GM12878 (cell line): ENCODE results near the gene NUMBL. TPM values are rescaled to one million over a fixed set of nuclear protein-coding genes. Genes with fewer than 3 reads are reported as not detected.
A peak's percentile ranks its signal among the peaks of the same experiment; 100 is the strongest.

Experiments used
- ATAC-seq: fragments of 200-7000 bp; cut with Tn5 transposase; 3 replicates; pipeline ENCODE4 v1.9.1; 2020; ENCODE audit warnings: mild to moderate bottlenecking, moderate library complexity
- BruUV-seq: library from RNA; stranded (reverse); fragments of 400-500 nt; replicated peaks from 2 replicates; lab custom pipeline; 2021; lab: Mats Ljungman, UMichigan
- CTCF ChIA-PET: fragments of 300-600 bp; sonication (Branson Sonifier 250); formaldehyde crosslinking; extraction: SDS; loops from one replicate; lab custom pipeline; 2021; ENCODE audit warnings: inconsistent platforms; lab: Yijun Ruan, JAX
- POLR2A ChIA-PET: fragments of 350-600 bp; formaldehyde crosslinking; extraction: SDS; loops from one replicate; lab custom pipeline; 2021; ENCODE audit warnings: inconsistent platforms; lab: Charles Lee
- RAD21 ChIA-PET: fragments of 300-600 bp; sonication (Branson Sonifier 250); formaldehyde crosslinking; loops from one replicate; lab custom pipeline; 2023; ENCODE audit warnings: antibody characterized with exemption; ENCODE audit not compliant: unreplicated experiment; lab: Charles Lee
- SMC1A ChIA-PET: fragments of 300-600 bp; sonication (Branson Sonifier 250); formaldehyde crosslinking; loops from one replicate; lab custom pipeline; 2023; ENCODE audit not compliant: unreplicated experiment, uncharacterized antibody; lab: Charles Lee
- DNase-seq: peaks from one replicate; pipeline ENCODE4 v3.0.0-alpha.2; 2011; ENCODE audit warnings: low read depth, low spot score
- FAIRE-seq: peaks from 3 replicates; lab custom pipeline; 2011; peaks lifted over from hg19 to GRCh38; lab: Jason Lieb, UNC
- H2AFZ ChIP-seq: 2 replicates; pipeline ENCODE4 v1.6.0; 2011; ENCODE audit warnings: low read depth, low read length, control low read depth; ENCODE audit not compliant: control insufficient read depth
- H3K27ac ChIP-seq: 2 replicates; pipeline ENCODE4 v1.5.1; 2011; ENCODE audit warnings: control low read depth; ENCODE audit not compliant: control insufficient read depth, insufficient read depth
- H3K27me3 ChIP-seq, 2 experiments: replicated peaks in 1 of 2; 2 replicates each; pipeline versions ENCODE4 v1.6.0 to v1.6.1; 2011; ENCODE audit warnings: low read length in 1 of 2; ENCODE audit not compliant: control insufficient read depth in 2 of 2, insufficient read depth in 2 of 2
- H3K36me3 ChIP-seq, 2 experiments: 2 replicates each; pipeline ENCODE4 v1.5.1; 2011; ENCODE audit warnings: low read length in 1 of 2; ENCODE audit not compliant: control insufficient read depth in 2 of 2, insufficient read depth in 2 of 2
- H3K4me1 ChIP-seq: 2 replicates; pipeline ENCODE4 v1.6.1; 2011; ENCODE audit warnings: mild to moderate bottlenecking, low read length, moderate library complexity, mixed read lengths; ENCODE audit not compliant: control insufficient read depth, insufficient read depth
- H3K4me2 ChIP-seq: 2 replicates; pipeline ENCODE4 v1.6.0; 2011; ENCODE audit warnings: control low read depth; ENCODE audit not compliant: control insufficient read depth, insufficient read depth
- H3K4me3 ChIP-seq: fragments of 200-600 bp; sonication (generic); 2 replicates; pipeline ENCODE4 v1.5.1; 2016
- H3K79me2 ChIP-seq: 2 replicates; pipeline ENCODE4 v1.6.0; 2011; ENCODE audit warnings: low read length; ENCODE audit not compliant: control insufficient read depth, insufficient read depth
- H3K9ac ChIP-seq: 2 replicates; pipeline ENCODE4 v1.8.0; 2011; ENCODE audit warnings: low read length, control low read depth, mixed read lengths; ENCODE audit not compliant: control insufficient read depth, insufficient read depth
- H3K9me3 ChIP-seq: replicated peaks from 3 replicates; pipeline ENCODE4 v1.5.1; 2011; ENCODE audit warnings: mild to moderate bottlenecking, low read length; ENCODE audit not compliant: control insufficient read depth, insufficient read depth
- H4K20me1 ChIP-seq: 2 replicates; pipeline ENCODE4 v1.6.0; 2011; ENCODE audit not compliant: control insufficient read depth, insufficient read depth
- CBFB ChIP-seq: IDR thresholded peaks from 2 replicates; pipeline ENCODE4 v1.6.1; 2016; ENCODE audit warnings: antibody characterized with exemption, low read depth
- MLLT1 ChIP-seq: fragments of 450-650 bp; IDR thresholded peaks from 2 replicates; pipeline ENCODE4 v1.6.1; 2016; ENCODE audit warnings: mild to moderate bottlenecking
- MXI1 ChIP-seq: fragments of 150-350 bp; IDR thresholded peaks from 2 replicates; pipeline ENCODE4 v1.6.1; 2011; ENCODE audit warnings: low read depth, mild to moderate bottlenecking, inconsistent platforms, low read length, improper control_type of control experiment
- MYB ChIP-seq: fragments of 150-350 bp; IDR thresholded peaks from 2 replicates; pipeline ENCODE4 v1.6.1; 2014; ENCODE audit warnings: mild to moderate bottlenecking, low read depth, low read length, borderline replicate concordance
- POU2F2 ChIP-seq: IDR thresholded peaks from 3 replicates; pipeline ENCODE4 v1.6.1; 2011; ENCODE audit warnings: low read depth, mild to moderate bottlenecking, low read length, borderline replicate concordance
- SIX5 ChIP-seq: IDR thresholded peaks from 2 replicates; pipeline ENCODE4 v1.6.1; 2011; ENCODE audit warnings: mild to moderate bottlenecking, low read depth, low read length, moderate library complexity; ENCODE audit not compliant: severe bottlenecking
- SUZ12 ChIP-seq: fragments of 200-600 bp; sonication (generic); IDR thresholded peaks from one replicate; pipeline ENCODE4 v1.6.1; 2018; ENCODE audit warnings: antibody characterized with exemption, mild to moderate bottlenecking; ENCODE audit not compliant: unreplicated experiment
- WGBS: methylation state at CpG from one replicate; pipeline ENCODE4 v1.1.6; 2016; ENCODE audit warnings: low lambda C conversion rate; ENCODE audit not compliant: insufficient replicate concordance, insufficient coverage; ENCODE audit errors: missing lambda C conversion rate; 5-methylcytosine and 5-hydroxymethylcytosine counted together
- in situ Hi-C: fragments of 300-500 bp; cut with MboI; formaldehyde crosslinking; loops from 9 replicates; pipeline ENCODE4 v1.14.3; 2018; ENCODE audit warnings: mixed read lengths
- intact Hi-C: fragments of 100-400 bp; cut with micrococcal nuclease; formaldehyde crosslinking; loops from one replicate; pipeline ENCODE4 v1.14.2; 2022; ENCODE audit not compliant: unreplicated experiment
- polyA plus RNA-seq, 11 experiments: library from polyadenylated mRNA; depleted of rRNA in 4 of 11; unstranded in 6 of 11; stranded (reverse) in 5 of 11; fragments of >200 nt; fragmentation: Nextera tagmentation in 4 of 11; fragmentation: Illumina TruSeq in 1 of 11; extraction: Ambion mirVana in 4 of 11; extraction: Trizol in 1 of 11; gene quantifications; 1 replicate in 1 of 11; 2 replicates in 10 of 11; pipeline versions ENCODE4 v1.2.1 to v1.2.3, GENCODE V29; 2011 to 2016; ENCODE audit warnings: inconsistent platforms in 2 of 11, missing spikeins in 2 of 11, low read depth in 1 of 11
- total RNA-seq, 4 experiments: library from RNA; depleted of rRNA in 3 of 4; stranded (reverse); fragments of >200 nt in 3 of 4; fragmentation: Illumina TruSeq in 1 of 4; extraction: Trizol in 1 of 4; gene quantifications; 2 replicates each; pipeline versions ENCODE4 v1.2.1 to v1.2.3, GENCODE V29; 2013 to 2021

The NUMBL gene
- total and polyA plus RNA-seq, 10 of the 15 experiments (the other 5 are each of a cell fraction or from before 2014, with no cell fraction given): 0.16 to 9.4 (median 1.9) TPM

DNA sequence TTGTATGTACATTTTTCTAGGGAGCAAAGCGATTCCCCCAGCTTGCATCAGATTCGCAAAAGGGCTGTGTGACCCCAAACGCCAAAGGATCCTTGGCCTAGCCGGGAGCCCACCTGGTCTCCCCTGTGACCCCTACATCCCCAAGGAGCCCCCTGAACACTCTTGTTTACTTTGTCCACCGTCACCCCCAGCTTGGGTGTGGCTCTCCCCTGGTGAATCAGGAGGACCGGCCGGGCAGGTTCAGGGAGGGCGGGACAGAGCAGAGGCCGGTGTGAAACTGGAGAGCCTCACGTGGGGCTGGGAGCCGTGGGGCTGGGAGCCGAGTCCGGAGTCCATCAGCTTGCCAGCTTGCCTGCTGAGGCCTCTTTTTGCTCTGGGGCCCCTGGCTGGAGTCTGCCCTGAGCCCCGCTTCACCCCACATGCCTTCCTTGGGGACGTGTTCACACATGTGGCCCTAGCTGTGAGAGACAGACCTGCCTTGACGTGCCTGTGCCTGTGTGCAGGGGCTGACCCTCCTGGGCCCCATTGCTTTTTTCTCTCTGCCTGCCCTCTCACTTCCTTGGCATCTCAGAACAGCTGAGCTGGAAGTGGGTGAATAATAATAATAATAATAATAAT lies 28.4 kb upstream of the NUMBL start (continued):
- peak; percentile 51; the same call in 1 of the 2 replicates for TF ChIP-seq MXI1
- no peak for TF ChIP-seq SUZ12
- TF ChIP-seq, all 136 proteins: peak for 11

GRCh38 chr19:40717880-40718773 lies 27.7 kb upstream of the NUMBL start:
- H3K9ac ChIP-seq: peak overlapping the region; percentile 91

More at GRCh38 chr19:40717880-40718773, 27.7 kb upstream of the NUMBL start:
- ATAC-seq (no peak), DNase-seq (no peak)
- Histone ChIP-seq H3K4me1 (peaks cover 18% of the 10 kb centered on the region), H3K4me2 (peak overlapping the region; percentile 97), H3K27ac (peak overlapping the region; percentile 94), H3K4me3 (peak overlapping the region; percentile 79), H3K79me2 (peaks cover 43% of the 10 kb centered on the region), H3K27me3 (no peaks in the 10 kb centered on the region), H3K36me3 (no peaks in the 10 kb centered on the region), H2AFZ (peak overlapping the region; percentile 62; the same call in 1 of the 2 replicates)
- no TSS peak for BruUV-seq
- in situ Hi-C loops: no loop called here
- POLR2A ChIA-PET: interaction anchor here (0.6 to 5.1 kb wide), 14 partner anchors 12 to 569 kb away, joined by 3 to 39 read pairs (median 6); partner anchors contain the start of genes ACTMAP, BLVRB, EGLN2 and NUMBL
- RAD21 ChIA-PET: interaction anchor here (0.7 to 2.4 kb wide), 7 partner anchors 31 to 60 kb away, joined by 3 to 28 read pairs (median 6); partner anchors contain the start of genes ACTMAP, RAB4B and SNRPA
- WGBS: 25% methylated on average over 20 of the region's 20 CpGs
- SMC1A ChIA-PET: interaction anchor here (1.2 to 2.4 kb wide), 7 partner anchors 31 to 101 kb away, joined by 4 to 13 read pairs (median 9); partner anchors contain the start of genes ACTMAP, EGLN2, RAB4B and SNRPA
- intact Hi-C loops: loop anchor here (2.0 kb wide), 2 partner anchors 33 to 81 kb away; partner anchors contain the start of genes ACTMAP, EGLN2 and SNRPA
- CTCF ChIA-PET: interaction anchor here (1.0 to 1.8 kb wide), 9 partner anchors 9 to 88 kb away, joined by 3 to 10 read pairs (median 5); partner anchors contain the start of genes ACTMAP, RAB4B and SNRPA
- no peak for TF ChIP-seq MYB
- TF ChIP-seq MLLT1: peak; percentile 84
- TF ChIP-seq POU2F2: no peak
- TF ChIP-seq CBFB: no peak
- TF ChIP-seq SIX5: no peak
- TF ChIP-seq, all 136 proteins: peak for 1
- no peak for FAIRE-seq
- H3K9me3 ChIP-seq: no peaks in the 10 kb centered on the region
- no peaks in the 10 kb centered on the region for H4K20me1 ChIP-seq
